Endothelial cell of umbilical vein (primary cell): ENCODE results near the gene TBC1D10B.

Source experiments
- EZH2 ChIP-seq: IDR thresholded peaks from 2 replicates; pipeline ENCODE4 v1.6.1; 2012; ENCODE audit warnings: borderline replicate concordance, low read depth, mild to moderate bottlenecking, moderate library complexity, low read length, inconsistent platforms; ENCODE audit not compliant: severe bottlenecking
- FOS ChIP-seq: IDR thresholded peaks from 2 replicates; pipeline ENCODE4 v1.6.1; 2011; ENCODE audit warnings: mild to moderate bottlenecking, low read length, moderate library complexity, borderline replicate concordance; ENCODE audit not compliant: insufficient read depth
- JUN ChIP-seq: IDR thresholded peaks from 2 replicates; pipeline ENCODE4 v1.6.1; 2011; ENCODE audit warnings: borderline replicate concordance, low read depth; ENCODE audit not compliant: insufficient read length, insufficient read depth
- MAX ChIP-seq: IDR thresholded peaks from 2 replicates; pipeline ENCODE4 v1.6.1; 2011; ENCODE audit not compliant: insufficient read depth, insufficient read length
- MYC ChIP-seq: IDR thresholded peaks from one replicate; pipeline ENCODE4 v1.6.1; 2011; ENCODE audit warnings: mild to moderate bottlenecking, low read depth, low read length
- POLR2A ChIP-seq: IDR thresholded peaks from 2 replicates; pipeline ENCODE4 v1.6.1; 2012; ENCODE audit warnings: low read depth, mild to moderate bottlenecking, control low read depth, low read length
- POLR2AphosphoS5 ChIP-seq: IDR thresholded peaks from 2 replicates; pipeline ENCODE4 v1.6.1; 2012; ENCODE audit warnings: low read depth, mild to moderate bottlenecking, control low read depth, low read length, moderate library complexity; ENCODE audit not compliant: insufficient read depth
- TF ChIP-seq, protein P1 (sequence below), 2 donors: IDR thresholded peaks; 1 replicate in 1 of 2; 2 replicates in 1 of 2; pipeline ENCODE4 v1.5.1; 2011; ENCODE audit warnings: low read length in 2 of 2, mild to moderate bottlenecking in 2 of 2, moderate library complexity in 2 of 2, control low read depth in 1 of 2, inconsistent platforms in 1 of 2, low read depth in 1 of 2; ENCODE audit not compliant: insufficient read depth in 1 of 2; ENCODE audit errors: extremely low read depth in 1 of 2

GRCh38 chr16:30349675-30350074 lies 20.6 kb downstream of the TBC1D10B start:
- TF ChIP-seq, protein P1, sequence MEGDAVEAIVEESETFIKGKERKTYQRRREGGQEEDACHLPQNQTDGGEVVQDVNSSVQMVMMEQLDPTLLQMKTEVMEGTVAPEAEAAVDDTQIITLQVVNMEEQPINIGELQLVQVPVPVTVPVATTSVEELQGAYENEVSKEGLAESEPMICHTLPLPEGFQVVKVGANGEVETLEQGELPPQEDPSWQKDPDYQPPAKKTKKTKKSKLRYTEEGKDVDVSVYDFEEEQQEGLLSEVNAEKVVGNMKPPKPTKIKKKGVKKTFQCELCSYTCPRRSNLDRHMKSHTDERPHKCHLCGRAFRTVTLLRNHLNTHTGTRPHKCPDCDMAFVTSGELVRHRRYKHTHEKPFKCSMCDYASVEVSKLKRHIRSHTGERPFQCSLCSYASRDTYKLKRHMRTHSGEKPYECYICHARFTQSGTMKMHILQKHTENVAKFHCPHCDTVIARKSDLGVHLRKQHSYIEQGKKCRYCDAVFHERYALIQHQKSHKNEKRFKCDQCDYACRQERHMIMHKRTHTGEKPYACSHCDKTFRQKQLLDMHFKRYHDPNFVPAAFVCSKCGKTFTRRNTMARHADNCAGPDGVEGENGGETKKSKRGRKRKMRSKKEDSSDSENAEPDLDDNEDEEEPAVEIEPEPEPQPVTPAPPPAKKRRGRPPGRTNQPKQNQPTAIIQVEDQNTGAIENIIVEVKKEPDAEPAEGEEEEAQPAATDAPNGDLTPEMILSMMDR (IDR thresholded peaks at IDR 0.05; ENCODE audit: extremely low read depth in 1 of 2, insufficient read depth in 1 of 2, low read depth in 1 of 2, low read length in 2 of 2), result no peak
- TF ChIP-seq EZH2 (no peak), POLR2A (no peak), POLR2AphosphoS5 (no peak), MAX (no peak), JUN (no peak), MYC (no peak), FOS (no peak)
